NCI-H510A treated with DMSO at 0.1 percent for 48 hours (cell line): ENCODE results near the gene DKC1.
"Not testable (repeated sequence)": the region's sequence is repeated elsewhere in the genome, so short reads cannot be mapped to it uniquely, and the experiment has no call there.

Source experiments
- DNase-seq: peaks from one replicate; lab custom pipeline; 2025; lab: John Stamatoyannopoulos, UW

Gene DKC1

GRCh38 chrX:154791939-154792338 is 29.3 kb downstream of the DKC1 start:
- DNase-seq = no peak

GRCh38 chrX:154793084-154793795 is 30.6 kb downstream of the DKC1 start:
- DNase-seq = no peak

GRCh38 chrX:154795016-154795415 is 32.4 kb downstream of the DKC1 start:
- DNase-seq = no peak

- no peak for DNase-seq
Observed at GRCh38 chrX:154797006-154797405, 34.3 kb downstream of the DKC1 start.

GRCh38 chrX:154799556-154800348 is 37.1 kb downstream of the DKC1 start:
- DNase-seq = peak; percentile 85

GRCh38 chrX:154800478-154801210 is 38.0 kb downstream of the DKC1 start:
- DNase-seq = no peak

- no peak for DNase-seq
Observed at GRCh38 chrX:154802947-154803346, 40.3 kb downstream of the DKC1 start.

GRCh38 chrX:154804261-154804956 is 41.7 kb downstream of the DKC1 start:
- DNase-seq = no peak

- no peak for DNase-seq
Observed at GRCh38 chrX:154804957-154805695, 42.5 kb downstream of the DKC1 start, which contains the start of gene MPP1. Gene MPP1 (minus strand): TSS chrX:154805485. CDS start chrX:154805373, 112 bp downstream.

GRCh38 chrX:154805696-154806091 is 43.0 kb downstream of the DKC1 start:
- DNase-seq = no peak

GRCh38 chrX:154806837-154807501 is 44.3 kb downstream of the DKC1 start:
- no peak for DNase-seq

GRCh38 chrX:154809939-154810665 is 47.4 kb downstream of the DKC1 start:
- no peak for DNase-seq

- DNase-seq = no peak
Observed at GRCh38 chrX:154812341-154813101, 49.9 kb downstream of the DKC1 start.

- DNase-seq = no peak
Observed at GRCh38 chrX:154813801-154814200, 51.1 kb downstream of the DKC1 start.

GRCh38 chrX:154815274-154815818 is 52.7 kb downstream of the DKC1 start:
- DNase-seq = no peak

GRCh38 chrX:154816326-154816898 is 53.7 kb downstream of the DKC1 start:
- DNase-seq = not testable (repeated sequence)

GRCh38 chrX:154817048-154817618 is 54.5 kb downstream of the DKC1 start:
- not testable (repeated sequence) for DNase-seq
